Testis (tissue), 3 donors: ENCODE results near the gene MROH7. TPM values are rescaled to one million over a fixed set of nuclear protein-coding genes. Genes with fewer than 3 reads are reported as not detected.

Experiments
- DNase-seq: peaks from one replicate; pipeline ENCODE4 v3.0.0-alpha.2; 2019
- H3K27ac ChIP-seq, 2 donors: fragments of 200-600 bp; sonication (generic); one replicate each; pipeline ENCODE4 v1.5.1; 2019
- H3K27me3 ChIP-seq: fragments of 200-600 bp; sonication (generic); one replicate; pipeline ENCODE4 v1.5.1; 2019
- H3K36me3 ChIP-seq: fragments of 200-600 bp; sonication (generic); one replicate; pipeline ENCODE4 v1.5.1; 2017; ENCODE audit warnings: low read depth; ENCODE audit errors: missing control alignments
- H3K4me1 ChIP-seq: fragments of 200-600 bp; sonication (generic); one replicate; pipeline ENCODE4 v1.5.1; 2019
- H3K4me3 ChIP-seq, 2 donors: fragments of 200-600 bp; sonication (generic); one replicate each; pipeline ENCODE4 v1.5.1; 2017 to 2019
- H3K9me3 ChIP-seq: fragments of 200-600 bp; sonication (generic); one replicate; pipeline ENCODE4 v1.5.1; 2017
- POLR2A ChIP-seq: fragments of 450-650 bp; IDR thresholded peaks from one replicate; pipeline ENCODE4 v1.6.1; 2017; ENCODE audit warnings: antibody characterized with exemption, mild to moderate bottlenecking, moderate library complexity
- WGBS, 2 donors: methylation state at CpG; one replicate each; pipeline ENCODE4 v1.1.5; 2018; 5-methylcytosine and 5-hydroxymethylcytosine counted together
- intact Hi-C: fragments of 100-400 bp; cut with DNase I; formaldehyde crosslinking; loops from one replicate; pipeline ENCODE4 v1.15.1; 2023; ENCODE audit warnings: low total_unique reads
- polyA plus RNA-seq: library from polyadenylated mRNA; stranded (reverse); fragments of 350-450 nt; fragmentation: Illumina TruSeq; extraction: RNeasy Lipid Tissue Mini Kit (QIAGEN cat#74804); gene quantifications from one replicate; pipeline ENCODE4 v1.2.3, GENCODE V29; 2014; ENCODE audit warnings: low read depth, low replicate concordance; ENCODE audit not compliant: insufficient read depth
- total RNA-seq, 2 donors: library from RNA; depleted of rRNA; stranded (reverse); fragments of >200 nt; gene quantifications; one replicate each; pipeline ENCODE4 v1.2.3, GENCODE V29; 2016
- TF ChIP-seq, protein P1 (sequence below), 3 experiments: fragments of 450-650 bp in 2 of 3; fragments of 200-600 bp in 1 of 3; sonication (generic) in 1 of 3; IDR thresholded peaks; one replicate each; pipeline ENCODE4 v1.5.1; 2016 to 2019; ENCODE audit warnings: antibody characterized with exemption in 3 of 3, mild to moderate bottlenecking in 2 of 3, moderate library complexity in 1 of 3

The MROH7 gene
- total and polyA plus RNA-seq, 3 donors from 2014 or later = 72.7 to 236 (median 162) TPM

DNA sequence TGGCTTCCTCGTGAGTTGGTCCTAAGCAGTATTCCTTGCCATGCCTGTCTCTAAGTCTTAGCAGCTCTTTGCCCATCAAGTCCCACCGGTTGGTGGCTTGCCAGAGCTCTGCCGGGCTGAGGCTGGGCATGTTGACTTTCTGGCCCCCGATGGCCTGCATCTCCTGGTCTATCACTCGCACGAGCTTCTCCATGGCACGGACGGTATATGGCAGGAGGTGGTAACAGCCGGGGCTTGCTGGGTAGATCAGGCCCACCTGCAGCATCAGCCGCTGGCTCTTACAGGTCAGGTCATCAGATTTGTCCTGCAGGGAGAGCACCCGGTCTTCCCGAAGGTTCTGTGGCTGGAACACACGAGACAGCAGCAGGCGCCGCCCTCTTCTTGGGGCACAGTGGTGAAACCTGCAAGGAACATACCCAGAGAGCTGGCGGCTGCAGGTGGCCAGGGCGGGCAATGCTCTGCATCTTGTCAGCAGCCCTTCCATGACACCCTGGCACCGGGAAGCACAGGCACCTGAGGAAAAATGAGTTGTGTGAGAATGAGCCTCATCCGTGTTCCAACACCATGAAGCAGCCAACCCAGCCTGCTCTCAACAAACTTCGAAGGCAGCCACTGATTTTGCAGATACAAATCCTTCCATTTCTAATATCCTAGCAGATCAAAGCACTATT is 117.2 kb downstream of the MROH7 start:
- no peaks in the 10 kb centered on the region for H3K27me3 ChIP-seq
- no peak for DNase-seq
- no peak overlapping the region for H3K27ac ChIP-seq
- H3K9me3 ChIP-seq = no peaks in the 10 kb centered on the region
- no peak overlapping the region for H3K4me3 ChIP-seq
- 93 to 94% methylated on average over 15 to 20 of the region's 20 CpGs for WGBS, 2 donors
- TF ChIP-seq, protein P1, sequence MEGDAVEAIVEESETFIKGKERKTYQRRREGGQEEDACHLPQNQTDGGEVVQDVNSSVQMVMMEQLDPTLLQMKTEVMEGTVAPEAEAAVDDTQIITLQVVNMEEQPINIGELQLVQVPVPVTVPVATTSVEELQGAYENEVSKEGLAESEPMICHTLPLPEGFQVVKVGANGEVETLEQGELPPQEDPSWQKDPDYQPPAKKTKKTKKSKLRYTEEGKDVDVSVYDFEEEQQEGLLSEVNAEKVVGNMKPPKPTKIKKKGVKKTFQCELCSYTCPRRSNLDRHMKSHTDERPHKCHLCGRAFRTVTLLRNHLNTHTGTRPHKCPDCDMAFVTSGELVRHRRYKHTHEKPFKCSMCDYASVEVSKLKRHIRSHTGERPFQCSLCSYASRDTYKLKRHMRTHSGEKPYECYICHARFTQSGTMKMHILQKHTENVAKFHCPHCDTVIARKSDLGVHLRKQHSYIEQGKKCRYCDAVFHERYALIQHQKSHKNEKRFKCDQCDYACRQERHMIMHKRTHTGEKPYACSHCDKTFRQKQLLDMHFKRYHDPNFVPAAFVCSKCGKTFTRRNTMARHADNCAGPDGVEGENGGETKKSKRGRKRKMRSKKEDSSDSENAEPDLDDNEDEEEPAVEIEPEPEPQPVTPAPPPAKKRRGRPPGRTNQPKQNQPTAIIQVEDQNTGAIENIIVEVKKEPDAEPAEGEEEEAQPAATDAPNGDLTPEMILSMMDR (IDR thresholded peaks at IDR 0.05) = no peak
- TF ChIP-seq POLR2A = no peak
- H3K36me3 ChIP-seq = no peaks in the 10 kb centered on the region
- peaks cover 7% of the 10 kb centered on the region for H3K4me1 ChIP-seq
- intact Hi-C loops = no loop called here

Other genes starting within 250 kb of the MROH7 start
- 10 to 100 TPM; 91.6 to 99.0 TPM for gene SSBP3, start 235.4 kb upstream of the MROH7 start, total RNA-seq
- gene SSBP3, start 235.4 kb upstream of the MROH7 start, polyA plus RNA-seq = 88.8 TPM
- 10 to 100 TPM; 19.1 to 33.8 TPM for gene ACOT11, start 93.6 kb upstream of the MROH7 start, total RNA-seq
- gene ACOT11, start 93.6 kb upstream of the MROH7 start, polyA plus RNA-seq = 4.9 TPM
- gene FAM151A, start 18.3 kb upstream of the MROH7 start, total RNA-seq = under 1 TPM; 0.56 to 0.94 TPM
- gene FAM151A, start 18.3 kb upstream of the MROH7 start, polyA plus RNA-seq = 2.2 TPM
- 10 to 100 TPM; 25.0 to 35.3 TPM for gene TTC4, start 74.1 kb downstream of the MROH7 start, total RNA-seq
- gene TTC4, start 74.1 kb downstream of the MROH7 start, polyA plus RNA-seq = 34.3 TPM
- gene PARS2, start 122.7 kb downstream of the MROH7 start, total RNA-seq = 10 to 100 TPM; 12.8 to 16.5 TPM
- gene PARS2, start 122.7 kb downstream of the MROH7 start, polyA plus RNA-seq = 13.9 TPM
- gene TTC22, start 159.5 kb downstream of the MROH7 start, total RNA-seq = 1 to 10 TPM in 1 of 2 donors, under 1 TPM in 1; 0.94 to 2.4 TPM
- gene TTC22, start 159.5 kb downstream of the MROH7 start, polyA plus RNA-seq = 1.7 TPM
- gene DHCR24, start 245.4 kb downstream of the MROH7 start, total RNA-seq = 10 to 100 TPM; 48.5 to 75.7 TPM
- 127 TPM for gene DHCR24, start 245.4 kb downstream of the MROH7 start, polyA plus RNA-seq